HG03095 (cell line): Measurements from ENCODE around the gene RUNX2.
A peak's percentile ranks its signal among the peaks of the same experiment; 100 is the strongest.

Source experiments
- ATAC-seq: cut with Tn5 transposase; IDR thresholded peaks from one replicate; pipeline ENCODE4 v1.9.1; 2021; ENCODE audit warnings: moderate library complexity; ENCODE audit not compliant: unreplicated experiment

Gene RUNX2

DNA sequence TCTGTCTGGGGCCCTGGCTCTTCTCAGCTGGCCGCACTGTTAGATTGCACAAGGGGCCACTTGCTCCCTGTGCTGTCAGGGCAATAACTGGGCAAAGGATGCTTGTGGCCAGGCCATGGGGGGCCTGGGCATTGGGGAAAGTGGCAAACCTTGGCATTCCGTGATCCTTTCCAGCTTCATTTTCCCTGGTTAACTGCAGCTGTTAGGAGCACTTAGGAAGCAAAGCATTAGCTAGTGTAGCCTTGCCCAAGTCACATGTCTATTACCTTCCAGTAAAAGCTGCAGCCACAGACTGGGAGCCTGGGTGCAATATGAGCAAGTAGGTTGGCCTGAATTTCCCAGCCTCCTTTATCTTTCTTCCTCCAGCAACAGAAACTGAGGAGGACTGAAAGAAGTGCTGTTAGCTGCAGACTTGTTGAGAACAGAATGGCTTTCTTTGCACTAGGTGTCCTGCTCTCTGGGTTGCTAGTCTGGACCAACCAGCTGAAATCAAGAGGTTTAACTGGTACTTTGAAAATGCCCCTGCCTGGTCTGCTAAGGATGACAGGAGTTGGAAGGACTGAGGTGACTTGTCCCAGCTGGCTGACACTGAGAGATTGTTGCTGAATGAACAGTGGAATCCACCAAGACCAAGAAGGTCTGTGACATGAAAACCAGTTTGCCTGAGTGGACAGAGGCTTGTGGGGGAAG lies 361.9 kb downstream of the RUNX2 start:
- no peak for ATAC-seq

DNA sequence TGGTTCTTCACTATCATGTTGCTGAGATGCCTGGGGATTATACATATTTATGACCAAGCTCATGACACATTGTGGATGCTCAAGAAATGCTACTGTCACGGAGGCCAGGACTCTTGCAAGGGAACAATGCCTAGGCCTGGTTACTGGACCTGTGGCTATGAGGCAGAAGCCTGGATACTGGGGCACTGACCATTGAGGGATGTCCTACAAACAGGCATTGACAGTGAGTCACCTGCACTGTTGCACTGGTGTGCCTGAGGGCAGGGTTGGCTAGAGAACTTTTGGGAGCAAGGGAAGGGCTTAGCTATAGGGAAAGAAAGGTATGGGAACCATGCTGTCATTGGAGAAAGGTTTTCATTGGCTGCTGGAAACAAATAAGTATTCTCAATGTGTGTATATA lies 362.7 kb downstream of the RUNX2 start:
- ATAC-seq: no peak

DNA sequence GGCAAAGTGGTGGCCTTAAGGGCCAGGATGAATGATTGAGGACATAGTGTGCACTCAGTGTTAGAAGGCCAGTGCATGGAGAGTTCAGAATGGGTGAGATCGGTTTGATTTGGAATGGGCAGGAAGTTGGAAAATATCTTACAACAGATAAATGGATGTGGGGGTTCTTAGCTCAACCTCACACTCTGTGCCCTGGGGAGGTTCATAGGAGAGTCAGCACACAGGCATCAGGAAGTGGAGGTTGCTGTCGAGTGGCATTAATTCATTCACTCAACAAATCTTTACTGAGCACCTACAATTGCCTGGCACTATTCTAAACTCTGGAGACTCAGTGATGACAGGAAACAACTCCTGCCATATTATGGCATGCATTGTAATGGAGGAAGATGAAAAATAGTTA lies 363.3 kb downstream of the RUNX2 start:
- no peak for ATAC-seq

DNA sequence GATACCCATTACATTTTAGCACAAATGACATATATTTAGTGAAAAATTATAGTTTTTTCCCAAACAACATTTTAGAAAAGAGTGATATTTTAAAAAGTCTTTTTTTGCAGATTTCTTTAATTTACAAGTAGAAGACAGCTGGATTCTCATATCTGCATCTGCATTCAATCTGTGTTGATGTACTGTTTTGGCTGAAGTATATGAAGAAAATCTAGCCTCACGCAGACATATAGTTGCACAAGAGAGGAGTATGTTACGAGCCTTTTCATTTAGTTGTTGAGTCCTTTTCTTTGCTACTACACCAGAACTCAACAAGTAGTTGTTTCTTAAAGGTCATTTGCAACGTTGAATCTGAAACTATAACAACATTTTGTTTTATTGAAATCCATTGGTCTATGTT lies 363.9 kb downstream of the RUNX2 start:
- no peak for ATAC-seq

DNA sequence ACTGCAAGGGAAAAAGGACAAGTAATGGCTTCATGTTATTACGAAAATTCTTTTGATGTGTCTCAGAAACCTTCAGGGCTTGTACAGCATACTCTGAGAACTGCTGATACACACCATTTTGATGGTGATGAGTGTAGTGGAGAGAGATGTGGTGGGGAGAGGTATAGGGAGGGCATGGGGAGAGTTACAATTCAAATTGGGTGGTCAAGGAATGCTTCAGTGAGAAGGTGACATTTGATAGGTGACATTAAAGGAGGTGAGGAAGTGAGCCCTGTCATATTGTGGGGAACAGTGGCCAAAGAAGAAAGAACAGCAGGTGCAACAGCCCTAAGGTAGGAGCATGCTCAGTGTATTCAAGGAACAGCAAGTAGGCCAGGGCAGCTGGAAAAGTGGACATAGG lies 368.6 kb downstream of the RUNX2 start:
- ATAC-seq: no peak

DNA sequence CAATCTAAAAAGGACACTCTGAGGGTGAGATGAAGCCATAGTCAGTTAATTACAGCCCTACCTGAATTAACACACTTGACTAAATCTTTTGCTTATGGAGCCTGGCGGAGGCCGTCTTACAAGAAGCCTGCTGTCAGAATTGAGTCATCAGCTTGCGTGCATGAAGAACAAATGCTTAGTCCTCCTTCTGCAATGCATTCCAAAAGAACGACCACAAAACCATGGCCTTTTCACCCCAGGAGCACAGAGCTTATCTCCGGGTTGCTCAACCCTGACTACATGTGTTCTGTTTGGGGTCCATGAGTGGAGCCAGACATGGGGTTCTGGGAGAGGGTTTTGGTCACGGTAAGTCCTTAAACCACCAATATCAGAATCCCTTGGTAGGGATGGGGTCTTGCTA lies 369.5 kb downstream of the RUNX2 start:
- peak; percentile 66 for ATAC-seq

DNA sequence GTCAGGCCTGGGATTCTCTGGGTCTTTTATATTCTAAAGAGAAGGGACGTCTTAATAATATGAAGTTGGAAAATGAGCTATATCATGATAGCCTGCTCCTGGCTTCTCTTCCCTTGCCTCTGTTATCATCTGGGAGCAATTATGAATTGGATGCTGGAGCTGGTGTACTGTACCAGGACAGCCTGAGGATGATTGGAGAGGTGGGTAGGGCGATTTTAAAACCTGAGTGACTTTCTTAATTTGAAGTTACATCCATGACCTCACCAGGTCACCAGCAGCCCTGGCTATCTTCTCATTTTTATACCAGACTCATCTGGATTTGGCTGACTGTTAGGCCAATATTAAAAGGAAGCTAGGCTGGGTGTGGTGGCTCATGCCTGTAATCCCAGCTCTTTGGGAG lies 369.9 kb downstream of the RUNX2 start:
- no peak for ATAC-seq

DNA sequence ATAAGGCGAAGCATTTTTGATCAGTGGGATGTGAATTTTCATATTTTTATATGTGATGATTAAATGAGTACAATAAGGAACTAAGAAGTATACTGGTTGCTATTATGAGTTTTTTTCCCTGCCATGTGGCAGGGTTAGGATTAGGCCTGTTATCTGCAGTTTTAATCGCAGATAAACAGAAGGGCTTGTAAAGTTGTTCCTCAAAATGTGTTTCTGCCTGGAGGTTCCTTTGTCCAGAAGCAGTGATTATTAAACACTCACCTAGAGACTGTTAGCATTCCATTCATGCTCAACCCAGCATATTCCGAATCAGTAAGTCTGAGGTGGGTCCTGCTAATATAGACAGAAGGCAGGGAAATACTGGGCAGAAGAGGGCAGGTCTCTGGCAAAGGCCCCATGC lies 371.5 kb downstream of the RUNX2 start:
- no peak for ATAC-seq

DNA sequence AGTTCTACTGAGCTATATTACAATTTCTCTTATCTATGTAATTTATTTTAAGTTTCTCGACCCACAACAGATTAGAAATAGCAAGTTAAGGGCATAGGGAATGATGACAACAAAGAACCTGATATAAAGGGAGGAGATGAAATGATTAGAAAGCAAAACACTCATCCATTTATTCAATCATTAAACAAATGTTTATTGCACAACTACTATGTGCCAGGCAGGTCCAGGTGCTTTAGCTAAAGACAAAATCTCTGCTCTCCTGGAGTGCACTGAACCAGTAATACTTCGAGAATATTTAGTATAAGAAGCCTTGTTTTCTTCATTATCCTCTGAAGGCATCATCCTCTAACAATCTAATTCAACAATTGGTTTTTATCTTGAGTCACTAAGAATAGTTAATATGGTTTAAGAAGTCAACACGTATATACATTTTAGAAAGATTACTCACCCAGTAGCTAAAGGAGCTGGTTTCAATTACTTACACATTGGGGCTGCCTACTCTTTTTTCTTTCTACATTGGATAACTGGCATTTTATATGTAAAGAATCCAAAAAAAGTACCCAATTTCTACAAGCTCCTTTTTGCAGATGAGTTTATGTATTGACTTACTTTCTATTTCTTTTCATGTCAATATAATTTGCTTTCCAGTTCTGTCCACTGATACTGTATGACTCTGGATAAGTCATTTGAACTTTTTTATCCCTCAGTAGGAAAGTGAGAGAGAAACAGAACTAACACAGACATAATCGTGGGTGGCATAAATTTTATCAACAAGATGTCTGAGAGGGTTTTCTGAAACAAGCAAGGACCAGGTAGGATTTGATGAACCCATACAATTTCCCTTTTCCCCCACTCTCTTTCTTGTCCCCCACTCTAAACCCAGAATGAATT lies 375.0 kb downstream of the RUNX2 start:
- no peak for ATAC-seq

DNA sequence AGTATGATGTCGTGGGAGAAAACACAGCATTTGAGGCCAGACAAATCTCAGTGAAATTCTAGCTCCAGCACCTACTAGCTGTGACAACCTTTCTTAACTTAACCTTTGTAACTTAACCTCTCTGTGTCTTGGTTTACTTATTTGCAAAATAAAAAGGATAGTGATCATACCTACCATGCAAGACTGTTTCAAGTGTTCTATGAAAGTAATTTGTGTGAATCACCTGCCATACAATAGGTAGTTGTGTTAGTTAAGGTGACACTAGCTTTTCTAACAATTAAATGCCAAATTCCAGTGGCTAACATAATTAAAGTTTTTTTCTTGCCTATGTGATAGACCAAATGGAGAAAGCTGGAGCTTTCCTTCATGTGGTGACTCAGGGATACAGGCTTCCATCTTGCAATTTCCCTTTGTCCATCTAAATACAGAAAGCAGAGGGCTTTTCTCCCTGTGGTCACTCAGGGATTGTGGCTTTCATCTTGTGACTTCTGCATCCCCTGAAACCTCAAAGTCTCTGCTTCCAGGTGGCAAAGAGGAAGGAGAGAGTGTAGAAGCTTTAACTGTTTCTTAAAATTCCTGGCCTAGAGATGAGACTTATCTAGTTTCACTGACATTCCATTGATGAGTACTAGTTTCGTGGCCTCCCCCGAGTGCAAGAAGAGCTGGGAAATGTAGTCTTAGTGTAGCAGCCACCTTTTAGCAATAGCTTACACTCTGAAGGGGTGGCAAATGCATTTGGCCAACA lies 376.1 kb downstream of the RUNX2 start:
- ATAC-seq: no peak

DNA sequence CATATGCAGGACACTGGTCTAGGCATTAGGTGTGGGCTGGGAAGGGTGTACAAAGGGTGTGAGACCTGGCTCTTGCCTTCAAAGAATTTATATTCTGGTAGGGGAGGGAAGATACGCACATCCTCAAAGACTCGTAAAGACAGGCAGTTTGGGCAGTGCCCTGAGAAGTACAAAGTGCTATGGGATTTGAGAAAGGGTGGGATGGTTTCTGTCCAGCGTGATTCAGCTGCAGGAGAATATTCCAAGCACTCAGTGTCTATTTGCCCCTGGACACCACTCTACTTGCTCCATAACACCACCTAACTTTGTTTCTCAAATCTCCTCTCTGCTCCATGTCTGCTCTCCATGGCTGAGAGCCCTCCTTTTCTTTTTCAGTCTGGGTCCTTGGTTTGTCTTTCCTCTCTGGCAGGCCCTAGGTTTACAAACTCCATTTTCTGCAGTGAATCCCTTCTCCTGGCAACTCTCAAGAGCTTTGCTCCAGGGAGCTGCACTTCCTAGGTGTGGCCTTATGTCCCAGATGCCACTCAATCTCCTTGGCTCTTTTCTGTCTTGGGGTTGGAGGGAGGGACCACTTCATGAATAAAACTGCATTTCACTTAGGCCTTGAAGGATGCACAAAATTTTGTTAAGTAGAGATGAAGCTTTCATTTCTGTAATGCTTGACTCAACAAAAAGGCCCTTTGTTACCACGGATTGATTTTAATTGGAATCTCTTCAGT lies 377.2 kb downstream of the RUNX2 start:
- no peak for ATAC-seq

DNA sequence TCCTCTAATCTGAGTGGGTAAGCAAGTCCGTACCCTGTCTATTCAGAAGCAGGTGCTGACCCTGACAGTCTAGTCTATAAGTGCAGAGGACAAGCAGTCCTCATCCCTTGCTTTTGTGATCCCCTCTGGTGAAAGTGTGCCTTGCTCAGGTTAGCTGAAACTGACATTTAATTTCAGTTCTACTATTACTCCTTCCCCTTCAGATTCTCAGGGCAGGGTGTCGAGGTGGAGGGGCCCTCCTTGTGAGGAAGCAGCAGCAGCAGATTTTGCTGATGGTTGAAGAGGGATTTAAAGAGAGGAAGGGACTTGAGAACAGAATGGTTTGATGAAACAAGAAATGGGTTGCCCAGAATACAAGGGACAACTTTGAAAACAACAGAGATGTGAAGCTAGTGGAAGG lies 378.2 kb downstream of the RUNX2 start:
- ATAC-seq: no peak

DNA sequence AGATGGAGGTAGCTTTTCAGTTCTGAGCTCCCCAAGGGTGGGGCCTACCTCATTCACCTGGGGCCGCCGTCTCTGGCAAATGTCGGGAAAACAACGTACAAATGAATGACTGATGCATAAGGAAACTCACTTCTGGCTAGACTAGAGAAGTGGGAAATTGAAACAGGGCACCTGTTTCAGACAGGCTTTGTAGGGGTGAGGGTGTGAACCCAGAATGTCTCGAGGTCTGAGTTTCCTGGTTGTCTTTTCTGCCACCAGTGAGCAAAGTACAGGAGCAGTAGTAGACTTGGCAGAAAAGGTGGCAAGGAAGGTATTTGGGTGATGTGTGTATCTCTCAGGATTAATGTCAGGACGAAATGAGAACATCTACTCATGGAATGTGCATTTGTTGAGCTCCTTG lies 379.0 kb downstream of the RUNX2 start:
- no peak for ATAC-seq

DNA sequence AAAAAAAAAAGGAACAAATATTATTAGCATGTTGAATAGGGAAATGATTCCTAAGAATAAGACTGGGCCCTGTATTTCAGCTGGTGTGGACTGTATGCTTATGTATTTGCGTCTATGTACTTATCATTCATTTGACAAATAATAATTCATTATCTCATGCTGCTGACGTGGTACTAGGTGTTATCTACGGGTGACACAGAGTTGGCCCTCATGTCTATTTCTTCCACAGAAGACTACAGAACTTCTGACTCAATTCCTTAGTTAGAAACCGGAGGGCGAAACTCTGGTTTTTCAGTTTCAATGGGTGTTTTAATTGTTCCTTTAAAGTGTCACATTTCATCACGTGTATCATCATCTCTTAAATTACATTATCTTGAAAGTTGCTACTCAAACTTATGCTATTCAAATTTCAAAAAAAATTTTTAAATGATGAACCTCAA lies 381.7 kb downstream of the RUNX2 start:
- ATAC-seq: peak; percentile 59

DNA sequence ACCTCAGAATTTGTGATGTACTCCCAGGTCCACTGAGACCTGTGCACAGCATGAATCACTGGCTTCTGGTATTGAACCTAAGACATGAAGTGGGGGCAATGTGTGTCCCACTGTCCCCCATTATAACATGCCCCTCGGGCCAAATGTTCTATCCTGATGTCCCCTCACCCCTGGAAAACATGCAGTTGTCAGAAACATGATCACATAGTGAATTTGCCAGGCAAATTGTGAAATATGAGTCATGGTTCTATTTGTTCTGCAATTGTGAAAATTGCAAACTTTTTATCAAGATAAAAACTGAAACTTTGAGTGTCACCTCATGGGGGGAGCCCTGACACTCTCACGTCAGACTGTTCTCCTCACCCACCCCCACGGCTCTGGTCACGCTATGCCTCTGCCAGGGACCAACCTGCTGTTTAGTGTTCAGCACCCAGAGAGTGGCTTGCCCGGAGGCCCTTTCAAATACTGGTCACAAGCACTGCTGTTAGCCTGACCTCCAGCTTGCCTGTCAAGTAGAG lies 382.2 kb downstream of the RUNX2 start:
- ATAC-seq: peak; percentile 70

DNA sequence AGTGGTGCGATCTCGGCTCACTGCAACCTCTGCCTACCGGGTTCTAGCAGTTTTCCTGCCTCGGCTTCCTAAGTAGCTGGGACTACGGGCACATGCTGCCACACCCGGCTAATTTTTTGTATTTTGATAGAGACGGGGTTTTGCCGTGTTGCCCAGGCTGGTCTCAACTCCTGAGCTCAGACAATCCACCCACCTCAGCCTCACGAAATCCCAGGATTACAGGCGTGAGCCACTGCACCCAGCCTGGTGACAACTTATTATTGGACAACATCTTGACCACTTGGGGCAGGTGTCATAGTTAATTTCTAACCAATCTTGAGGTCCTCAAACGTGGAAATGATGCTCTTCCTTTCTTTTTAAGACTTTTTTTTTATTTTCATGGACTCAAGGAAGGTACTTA lies 383.9 kb downstream of the RUNX2 start:
- no peak for ATAC-seq

DNA sequence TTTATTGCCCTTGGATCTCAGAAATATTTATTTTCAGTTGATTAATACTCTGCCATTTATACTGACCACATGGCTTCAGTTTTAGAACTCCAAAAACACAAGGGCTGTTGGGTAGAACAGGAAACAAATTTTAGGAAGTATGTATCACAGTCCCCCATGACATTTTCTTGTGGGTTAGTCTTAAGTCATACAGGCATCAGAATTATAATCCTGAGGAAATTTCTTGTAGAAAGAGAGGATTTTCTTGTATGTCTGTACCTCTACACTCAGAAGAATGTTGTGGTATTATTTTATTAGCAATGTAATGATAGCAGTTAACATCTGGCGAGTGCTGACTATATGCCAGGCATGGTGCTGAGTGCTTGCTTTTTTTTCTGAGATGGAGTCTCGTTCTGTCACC lies 384.7 kb downstream of the RUNX2 start:
- no peak for ATAC-seq
